H1 (cell line): ENCODE data around the gene SEC22C. TPM values are rescaled to one million over a fixed set of nuclear protein-coding genes. Genes with fewer than 3 reads are reported as not detected.

ENCODE experiments used
- ATF2 ChIP-seq: IDR thresholded peaks from 2 replicates; pipeline ENCODE4 v1.6.1; 2012; ENCODE audit warnings: low read length, inconsistent platforms
- BACH1 ChIP-seq: IDR thresholded peaks from 2 replicates; pipeline ENCODE4 v1.6.1; 2012; ENCODE audit warnings: low read length, improper control_type of control experiment
- JUND ChIP-seq: IDR thresholded peaks from 2 replicates; pipeline ENCODE4 v1.6.1; 2011; ENCODE audit warnings: mild to moderate bottlenecking, improper control_type of control experiment, low read length
- RXRA ChIP-seq: IDR thresholded peaks from 2 replicates; pipeline ENCODE4 v1.6.1; 2011; ENCODE audit warnings: low read depth, mild to moderate bottlenecking, low read length, moderate library complexity; ENCODE audit not compliant: insufficient read depth
- SAP30 ChIP-seq: fragments of 300-600 bp; sonication (generic); IDR thresholded peaks from 2 replicates; pipeline ENCODE4 v1.7.1; 2012; ENCODE audit warnings: low read length, moderate library complexity, mild to moderate bottlenecking, inconsistent platforms; ENCODE audit not compliant: insufficient read depth, insufficient replicate concordance
- polyA plus RNA-seq, 7 experiments: library from polyadenylated mRNA; depleted of rRNA in 3 of 7; stranded (reverse) in 5 of 7; unstranded in 2 of 7; fragments of >200 nt in 5 of 7; fragments of 200-250 nt in 2 of 7; gene quantifications; 1 replicate in 5 of 7; 2 replicates in 1 of 7; 4 replicates in 1 of 7; pipeline versions ENCODE4 v1.2.1 to v1.2.3, GENCODE V29; 2011 to 2013; ENCODE audit warnings: missing spikeins in 2 of 7, mixed read lengths in 2 of 7
- total RNA-seq: library from RNA; stranded (reverse); fragmentation: NEBNext Ultra II Directional; extraction: Animal tissue kit (Norgen Biotek cat#: 25700); gene quantifications from 2 replicates; pipeline ENCODE4 v1.2.1, GENCODE V29; 2021

The SEC22C gene
- total and polyA plus RNA-seq, 2 of the 8 experiments (the other 6 are each of a cell fraction or from before 2014, with no cell fraction given): 23.4 to 38.3 TPM

- TF ChIP-seq RXRA (no peak), SAP30 (no peak), BACH1 (no peak), JUND (no peak), ATF2 (no peak)
- TF ChIP-seq, all 59 proteins: peak for 0
Measured at GRCh38 chr3:42513121-42513520, 68.6 kb downstream of the SEC22C start (continued).
